HEK293 (cell line): ENCODE measurements around the gene CDH26.

Experiments used
- CTCF ChIA-PET: fragments of 350-600 bp; formaldehyde crosslinking; extraction: SDS; loops from one replicate; lab custom pipeline; 2021; ENCODE audit warnings: antibody characterized with exemption; lab: Yijun Ruan, JAX
- POLR2A ChIA-PET: fragments of 300-600 bp; formaldehyde crosslinking; extraction: SDS; loops from one replicate; lab custom pipeline; 2020; ENCODE audit warnings: antibody characterized with exemption, inconsistent platforms; lab: Yijun Ruan, JAX
- H3K27ac ChIP-seq: fragments of 200-500 bp; sonication (Bioruptor generic); 2 replicates; pipeline ENCODE4 v1.5.1; 2014; ENCODE audit warnings: low read depth, low read length, control low read depth, inconsistent platforms; ENCODE audit errors: extremely low read depth
- H3K36me3 ChIP-seq, 2 experiments: fragments of 200-500 bp in 1 of 2; sonication (Bioruptor generic) in 1 of 2; 1 replicate in 1 of 2; 2 replicates in 1 of 2; pipeline ENCODE4 v1.5.1; 2014 to 2017; ENCODE audit warnings: inconsistent platforms in 2 of 2, low read length in 2 of 2; ENCODE audit not compliant: control insufficient read depth in 2 of 2, insufficient read depth in 1 of 2
- H3K4me1 ChIP-seq: fragments of 200-500 bp; sonication (Bioruptor generic); 2 replicates; pipeline ENCODE4 v1.5.1; 2014; ENCODE audit warnings: mild to moderate bottlenecking, low read length, inconsistent platforms; ENCODE audit not compliant: control insufficient read depth, insufficient read depth
- H3K4me3 ChIP-seq: 2 replicates; pipeline ENCODE4 v1.5.1; 2011; ENCODE audit warnings: low read depth, mild to moderate bottlenecking, control low read depth, low read length, moderate library complexity
- H3K9me3 ChIP-seq: fragments of 200-500 bp; sonication (Bioruptor generic); 2 replicates; pipeline ENCODE4 v1.5.1; 2014; ENCODE audit warnings: low read depth, low read length, inconsistent platforms; ENCODE audit not compliant: control insufficient read depth, insufficient read depth
- MZF1 ChIP-seq: fragments of 450-650 bp; formaldehyde crosslinking; IDR thresholded peaks from 2 replicates; pipeline ENCODE4 v1.5.1; 2017; ENCODE audit warnings: missing biosample characterization, missing genetic modification characterization, borderline replicate concordance
- PRDM6 ChIP-seq: fragments of 450-650 bp; formaldehyde crosslinking; IDR thresholded peaks from 2 replicates; pipeline ENCODE4 v1.5.1; 2017; ENCODE audit warnings: missing biosample characterization, missing genetic modification characterization
- SETDB1 ChIP-seq: IDR thresholded peaks from one replicate; pipeline ENCODE4 v1.6.1; 2017; ENCODE audit warnings: mild to moderate bottlenecking, low read length, moderate library complexity, mixed read lengths; ENCODE audit not compliant: insufficient read length
- ZFP3 ChIP-seq: fragments of 450-650 bp; formaldehyde crosslinking; IDR thresholded peaks from 2 replicates; pipeline ENCODE4 v1.5.1; 2016; ENCODE audit warnings: low read depth, missing biosample characterization, missing genetic modification characterization
- ZNF121 ChIP-seq: fragments of 450-650 bp; formaldehyde crosslinking; IDR thresholded peaks from 2 replicates; pipeline ENCODE4 v1.5.1; 2016; ENCODE audit warnings: missing biosample characterization, missing genetic modification characterization
- ZNF132 ChIP-seq: fragments of 450-650 bp; formaldehyde crosslinking; IDR thresholded peaks from 2 replicates; pipeline ENCODE4 v1.5.1; 2017; ENCODE audit warnings: missing biosample characterization, missing genetic modification characterization, borderline replicate concordance
- ZNF133 ChIP-seq: fragments of 450-650 bp; formaldehyde crosslinking; IDR thresholded peaks from 2 replicates; pipeline ENCODE4 v1.5.1; 2016; ENCODE audit warnings: missing biosample characterization, missing genetic modification characterization
- ZNF18 ChIP-seq: fragments of 450-650 bp; formaldehyde crosslinking; IDR thresholded peaks from 2 replicates; pipeline ENCODE4 v1.5.1; 2016; ENCODE audit warnings: missing biosample characterization, missing genetic modification characterization
- ZNF266 ChIP-seq: fragments of 450-650 bp; formaldehyde crosslinking; IDR thresholded peaks from 2 replicates; pipeline ENCODE4 v1.5.1; 2016; ENCODE audit warnings: missing biosample characterization, missing genetic modification characterization, low read depth
- ZNF311 ChIP-seq: fragments of 450-650 bp; formaldehyde crosslinking; IDR thresholded peaks from 2 replicates; pipeline ENCODE4 v1.5.1; 2017; ENCODE audit warnings: missing biosample characterization, missing genetic modification characterization, borderline replicate concordance
- ZNF37A ChIP-seq: fragments of 450-650 bp; IDR thresholded peaks from 2 replicates; pipeline ENCODE4 v1.5.1; 2018; ENCODE audit warnings: missing biosample characterization, missing genetic modification characterization
- ZNF544 ChIP-seq: fragments of 450-650 bp; formaldehyde crosslinking; IDR thresholded peaks from 2 replicates; pipeline ENCODE4 v1.5.0; 2017; ENCODE audit warnings: missing biosample characterization, missing genetic modification characterization
- ZNF585B ChIP-seq: fragments of 450-650 bp; formaldehyde crosslinking; IDR thresholded peaks from 2 replicates; pipeline ENCODE4 v1.5.1; 2016; ENCODE audit warnings: missing biosample characterization, missing genetic modification characterization
- ZNF600 ChIP-seq: fragments of 450-650 bp; formaldehyde crosslinking; IDR thresholded peaks from 2 replicates; pipeline ENCODE4 v1.5.1; 2016; ENCODE audit warnings: missing biosample characterization, missing genetic modification characterization
- ZNF664 ChIP-seq: fragments of 450-650 bp; formaldehyde crosslinking; IDR thresholded peaks from 2 replicates; pipeline ENCODE4 v1.5.1; 2016; ENCODE audit warnings: missing biosample characterization, missing genetic modification characterization
- ZNF704 ChIP-seq: fragments of 450-650 bp; formaldehyde crosslinking; IDR thresholded peaks from 2 replicates; pipeline ENCODE4 v1.5.1; 2016; ENCODE audit warnings: missing biosample characterization, missing genetic modification characterization
- ZSCAN16 ChIP-seq: fragments of 450-650 bp; formaldehyde crosslinking; IDR thresholded peaks from 2 replicates; pipeline ENCODE4 v1.5.1; 2016; ENCODE audit warnings: missing biosample characterization, missing genetic modification characterization
- TF ChIP-seq, protein P1 (sequence below): fragments of 450-650 bp; formaldehyde crosslinking; IDR thresholded peaks from 2 replicates; pipeline ENCODE4 v1.5.1; 2016; ENCODE audit warnings: missing biosample characterization, missing genetic modification characterization, low read depth
- TF ChIP-seq, protein P2 (sequence below): fragments of 450-650 bp; formaldehyde crosslinking; IDR thresholded peaks from 2 replicates; pipeline ENCODE4 v1.5.1; 2016; ENCODE audit warnings: missing biosample characterization, missing genetic modification characterization, borderline replicate concordance

CDH26 gene

DNA sequence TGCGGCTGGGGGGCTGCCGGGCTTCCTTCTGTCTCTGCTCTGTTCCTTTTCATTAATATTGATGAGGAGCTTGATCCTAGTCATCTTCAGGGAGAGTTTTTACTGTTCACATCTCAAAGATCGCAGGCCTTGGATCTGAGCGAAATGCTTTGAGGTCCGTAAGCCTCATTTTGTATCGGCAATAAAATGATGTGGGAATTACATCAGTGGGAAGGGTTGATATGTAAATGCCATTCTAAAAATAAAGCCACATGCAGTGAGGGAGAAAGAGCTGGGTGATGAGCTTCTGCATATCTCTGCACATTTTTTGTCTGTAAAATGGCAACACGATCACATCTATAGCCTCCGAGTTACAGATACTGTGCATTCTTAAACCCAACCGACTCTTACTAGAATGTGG lies 24.9 kb downstream of the CDH26 start:
- POLR2A ChIA-PET: no interaction called here

More for the DNA sequence above, 24.9 kb downstream of the CDH26 start:
- TF ChIP-seq MZF1 (tag by site-specific recombination) (no peak), ZNF132 (tag by site-specific recombination) (no peak), ZNF37A (tag by site-specific recombination) (no peak), ZNF585B (tag by site-specific recombination) (no peak), ZNF544 (tag by site-specific recombination) (no peak), PRDM6 (tag by site-specific recombination) (no peak), SETDB1 (no peak), ZNF133 (tag by site-specific recombination) (no peak), ZNF311 (tag by site-specific recombination) (no peak), ZNF704 (tag by site-specific recombination) (no peak), ZNF121 (tag by site-specific recombination) (no peak), ZFP3 (tag by site-specific recombination) (no peak), ZNF664 (no peak), ZNF18 (tag by site-specific recombination) (no peak), ZNF266 (tag by site-specific recombination) (no peak), ZNF600 (tag by site-specific recombination) (no peak), ZSCAN16 (tag by site-specific recombination) (no peak)
- TF ChIP-seq, protein P1, sequence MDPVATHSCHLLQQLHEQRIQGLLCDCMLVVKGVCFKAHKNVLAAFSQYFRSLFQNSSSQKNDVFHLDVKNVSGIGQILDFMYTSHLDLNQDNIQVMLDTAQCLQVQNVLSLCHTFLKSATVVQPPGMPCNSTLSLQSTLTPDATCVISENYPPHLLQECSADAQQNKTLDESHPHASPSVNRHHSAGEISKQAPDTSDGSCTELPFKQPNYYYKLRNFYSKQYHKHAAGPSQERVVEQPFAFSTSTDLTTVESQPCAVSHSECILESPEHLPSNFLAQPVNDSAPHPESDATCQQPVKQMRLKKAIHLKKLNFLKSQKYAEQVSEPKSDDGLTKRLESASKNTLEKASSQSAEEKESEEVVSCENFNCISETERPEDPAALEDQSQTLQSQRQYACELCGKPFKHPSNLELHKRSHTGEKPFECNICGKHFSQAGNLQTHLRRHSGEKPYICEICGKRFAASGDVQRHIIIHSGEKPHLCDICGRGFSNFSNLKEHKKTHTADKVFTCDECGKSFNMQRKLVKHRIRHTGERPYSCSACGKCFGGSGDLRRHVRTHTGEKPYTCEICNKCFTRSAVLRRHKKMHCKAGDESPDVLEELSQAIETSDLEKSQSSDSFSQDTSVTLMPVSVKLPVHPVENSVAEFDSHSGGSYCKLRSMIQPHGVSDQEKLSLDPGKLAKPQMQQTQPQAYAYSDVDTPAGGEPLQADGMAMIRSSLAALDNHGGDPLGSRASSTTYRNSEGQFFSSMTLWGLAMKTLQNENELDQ (tag by site-specific recombination): no peak
- TF ChIP-seq, protein P2, sequence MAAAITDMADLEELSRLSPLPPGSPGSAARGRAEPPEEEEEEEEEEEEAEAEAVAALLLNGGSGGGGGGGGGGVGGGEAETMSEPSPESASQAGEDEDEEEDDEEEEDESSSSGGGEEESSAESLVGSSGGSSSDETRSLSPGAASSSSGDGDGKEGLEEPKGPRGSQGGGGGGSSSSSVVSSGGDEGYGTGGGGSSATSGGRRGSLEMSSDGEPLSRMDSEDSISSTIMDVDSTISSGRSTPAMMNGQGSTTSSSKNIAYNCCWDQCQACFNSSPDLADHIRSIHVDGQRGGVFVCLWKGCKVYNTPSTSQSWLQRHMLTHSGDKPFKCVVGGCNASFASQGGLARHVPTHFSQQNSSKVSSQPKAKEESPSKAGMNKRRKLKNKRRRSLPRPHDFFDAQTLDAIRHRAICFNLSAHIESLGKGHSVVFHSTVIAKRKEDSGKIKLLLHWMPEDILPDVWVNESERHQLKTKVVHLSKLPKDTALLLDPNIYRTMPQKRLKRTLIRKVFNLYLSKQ (tag by site-specific recombination): no peak
- no peak overlapping the region for H3K27ac ChIP-seq
- H3K9me3 ChIP-seq: no peaks in the 10 kb centered on the region
- H3K4me1 ChIP-seq: no peaks in the 10 kb centered on the region
- CTCF ChIA-PET: interaction anchor here (0.7 kb wide), 1 partner anchor 200 kb away, joined by 3 read pairs; no protein-coding TSS in a partner anchor
- H3K4me3 ChIP-seq: no peak overlapping the region
- H3K36me3 ChIP-seq: no peaks in the 10 kb centered on the region
